ENCODE results near the gene DOK3.

DOK3 gene

DNA sequence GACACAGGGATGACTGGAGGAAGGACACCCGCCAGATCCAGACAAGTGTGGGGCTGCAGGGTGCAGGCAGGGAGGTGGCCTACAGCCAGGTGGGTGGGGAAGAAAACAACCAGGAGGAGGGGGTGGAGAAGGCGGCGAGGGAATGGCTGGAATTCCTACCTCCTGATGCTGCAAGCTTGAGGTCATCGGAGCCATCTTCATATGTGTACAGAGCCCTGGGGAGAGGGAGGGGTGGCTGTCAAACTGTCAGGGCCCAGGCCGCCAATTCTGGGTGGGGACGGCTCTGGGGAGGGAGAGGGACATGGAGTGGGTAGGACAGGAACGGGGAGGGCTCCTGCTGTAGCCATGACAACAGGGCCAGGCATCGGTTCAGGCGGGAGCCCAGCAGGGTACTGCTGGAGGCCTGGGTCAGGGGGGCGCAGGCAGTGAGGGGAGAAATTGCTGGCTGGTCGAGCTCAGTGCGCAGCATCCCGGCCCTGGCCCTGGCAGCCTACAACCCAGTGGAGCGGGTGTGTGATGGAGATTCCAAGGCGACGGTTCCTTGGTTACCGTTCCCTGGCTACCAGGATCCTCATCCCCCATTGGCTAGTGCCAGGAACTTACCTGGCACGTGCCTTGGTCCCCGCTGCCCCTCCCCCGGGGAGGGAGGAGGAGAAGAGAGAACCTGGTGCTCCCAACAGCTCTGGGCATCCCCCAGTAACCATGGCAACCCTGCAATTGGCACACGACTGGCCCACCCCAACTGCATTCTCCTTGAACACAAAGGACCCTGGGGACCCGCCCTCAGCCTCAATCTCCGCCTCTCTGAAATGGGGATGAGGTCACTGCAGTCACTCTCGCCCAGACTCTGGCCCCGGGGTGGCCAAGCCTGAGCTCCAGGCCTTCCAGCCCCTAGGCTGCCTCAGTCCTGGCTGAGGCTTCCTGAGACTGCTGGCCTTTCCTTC lies 40.7 kb downstream of the DOK3 start:
- DNase-seq (ENCODE audit: low read depth in 2 of 2), result no peak

DNA sequence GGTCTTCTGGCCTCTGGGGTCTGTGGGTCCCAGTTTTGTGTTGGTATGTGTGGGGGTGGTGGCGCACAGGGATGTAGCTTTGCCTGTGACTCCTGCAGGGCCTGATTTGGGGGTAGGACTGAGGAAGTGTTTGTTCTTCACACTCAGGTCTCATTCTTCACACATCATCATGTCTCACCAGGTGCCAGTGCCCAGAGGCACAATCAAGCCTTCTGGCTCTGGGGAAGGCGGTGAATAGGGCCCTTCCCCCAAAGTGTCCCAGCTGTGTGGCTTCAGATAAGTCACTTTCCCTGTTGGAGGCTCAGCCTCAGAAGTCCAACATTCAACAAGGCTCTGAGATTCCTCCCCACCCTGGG lies 41.3 kb downstream of the DOK3 start:
- DNase-seq (ENCODE audit: low read depth in 2 of 2), result no peak

DNA sequence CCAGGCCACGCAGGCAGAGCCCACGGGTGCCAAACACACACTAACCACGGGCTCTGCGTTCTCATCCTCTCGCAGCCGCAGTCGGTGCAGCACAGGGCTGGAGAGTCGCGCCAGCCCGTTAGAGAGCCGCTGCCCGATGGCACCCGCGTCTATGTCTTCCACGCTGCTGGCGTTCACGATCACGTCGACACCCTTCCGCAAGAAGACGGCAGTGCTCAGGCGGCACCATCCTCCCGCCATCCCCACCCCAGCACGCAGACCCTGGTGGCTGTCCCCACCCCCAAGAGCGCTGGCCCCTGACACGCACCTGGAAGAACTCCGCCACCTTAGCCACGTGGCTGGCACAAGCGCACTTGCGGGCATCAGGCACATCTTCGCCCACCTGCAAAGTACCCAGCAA lies 42.2 kb downstream of the DOK3 start:
- DNase-seq (ENCODE audit: low read depth in 2 of 2), result no peak

DNA sequence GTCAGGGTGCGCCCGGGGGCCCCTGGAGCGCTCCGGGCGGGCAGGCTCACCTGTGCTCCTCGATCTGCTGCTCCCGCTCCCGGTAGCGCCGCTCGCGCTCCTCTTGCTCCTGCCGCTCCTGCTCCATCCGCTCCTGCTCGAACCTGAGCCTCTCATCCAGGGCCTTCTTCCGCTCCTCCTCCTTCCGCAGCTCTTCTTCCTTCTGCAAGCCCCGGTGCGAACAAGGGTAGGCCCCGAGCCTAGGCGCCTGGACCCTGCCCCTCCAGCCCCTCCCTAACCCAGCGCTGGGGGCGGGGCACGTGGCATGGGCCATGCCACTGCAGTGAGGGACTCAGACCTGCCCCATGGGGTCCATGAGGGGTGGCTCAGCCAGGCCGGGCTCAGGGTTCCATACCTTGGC lies 42.8 kb downstream of the DOK3 start:
- no peak for DNase-seq (ENCODE audit: low read depth in 2 of 2)

GRCh38 chr5:177465044-177465443 lies 44.6 kb downstream of the DOK3 start:
- DNase-seq (ENCODE audit: low read depth in 2 of 2), result no peak

DNA sequence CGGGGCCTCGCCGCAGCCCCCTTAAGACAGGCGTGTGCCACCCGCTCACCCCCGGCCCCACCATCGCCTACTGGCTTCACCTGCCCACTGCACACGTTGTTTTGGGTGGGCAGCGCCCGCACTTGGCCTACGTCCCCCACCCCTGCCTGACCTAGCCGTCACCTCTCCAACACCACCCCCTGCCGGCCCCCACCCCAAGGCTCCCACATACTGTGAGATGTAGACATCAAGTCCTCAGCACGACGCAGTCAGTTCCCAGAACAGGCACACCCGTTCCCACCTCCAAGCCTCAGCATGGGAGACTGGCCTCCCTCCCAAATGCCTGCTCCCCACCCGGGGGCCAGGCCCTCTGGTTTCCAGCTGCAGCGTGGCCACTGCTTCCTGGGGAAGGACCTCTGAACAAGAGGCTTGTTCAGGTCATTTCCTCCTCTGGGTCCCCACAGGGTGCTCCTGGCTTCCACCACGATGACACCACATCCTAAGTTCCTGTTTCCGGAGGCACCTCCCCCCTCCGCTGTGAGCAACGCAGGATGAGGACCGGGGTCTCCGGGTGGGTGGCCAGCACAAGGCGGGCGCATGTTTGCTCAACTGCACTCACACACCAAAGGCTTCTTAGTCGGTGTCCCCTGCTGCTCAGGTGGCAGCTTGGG lies 47.5 kb downstream of the DOK3 start:
- no peak for DNase-seq (ENCODE audit: low read depth in 2 of 2)

GRCh38 chr5:177459819-177460628 lies 49.6 kb downstream of the DOK3 start:
- no peak for DNase-seq (ENCODE audit: low read depth in 2 of 2)

DNA sequence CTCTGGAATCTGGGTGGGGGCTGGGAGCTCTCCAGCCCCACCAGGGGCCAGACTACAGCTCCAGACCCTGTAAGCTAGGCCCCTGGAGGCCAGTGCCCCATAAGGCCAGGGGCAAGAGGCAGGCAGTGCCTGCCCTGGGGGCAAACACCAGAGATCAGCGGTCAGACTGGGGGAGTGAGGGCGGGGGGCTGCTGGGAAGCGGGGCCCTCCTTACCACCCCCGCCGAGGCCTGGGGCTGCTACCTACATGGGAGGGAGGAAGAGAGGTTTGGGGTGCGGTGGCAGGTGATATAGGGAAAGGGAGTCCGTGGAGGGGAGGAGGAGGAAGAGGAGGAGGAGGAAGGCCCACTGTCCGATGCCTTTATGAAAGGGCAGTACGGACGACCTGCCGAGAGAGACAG lies 50.3 kb downstream of the DOK3 start:
- no peak for DNase-seq (ENCODE audit: low read depth in 2 of 2)

DNA sequence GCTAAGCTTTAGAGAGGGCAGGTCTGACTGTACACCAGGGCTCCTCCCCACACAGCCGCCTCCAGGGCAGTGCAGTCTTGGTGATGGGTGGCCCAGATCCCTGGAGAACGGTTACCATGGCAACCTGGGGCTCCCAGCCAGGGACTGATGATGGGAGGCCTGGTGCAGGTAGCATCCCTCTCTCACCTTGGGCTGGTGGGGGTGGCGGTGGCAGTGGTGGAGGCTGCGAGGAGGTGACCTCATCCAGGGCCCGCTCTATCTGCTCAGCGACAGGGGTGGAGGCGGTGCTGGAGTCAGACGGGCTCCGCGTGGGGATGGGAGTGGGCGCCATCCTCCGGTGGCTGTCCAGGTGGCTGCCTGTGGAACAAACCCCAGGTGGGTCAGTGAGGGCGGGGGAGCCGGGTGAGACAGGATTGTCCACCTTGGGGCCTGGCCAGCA lies 50.7 kb downstream of the DOK3 start:
- DNase-seq (ENCODE audit: low read depth in 2 of 2), result no peak

DNA sequence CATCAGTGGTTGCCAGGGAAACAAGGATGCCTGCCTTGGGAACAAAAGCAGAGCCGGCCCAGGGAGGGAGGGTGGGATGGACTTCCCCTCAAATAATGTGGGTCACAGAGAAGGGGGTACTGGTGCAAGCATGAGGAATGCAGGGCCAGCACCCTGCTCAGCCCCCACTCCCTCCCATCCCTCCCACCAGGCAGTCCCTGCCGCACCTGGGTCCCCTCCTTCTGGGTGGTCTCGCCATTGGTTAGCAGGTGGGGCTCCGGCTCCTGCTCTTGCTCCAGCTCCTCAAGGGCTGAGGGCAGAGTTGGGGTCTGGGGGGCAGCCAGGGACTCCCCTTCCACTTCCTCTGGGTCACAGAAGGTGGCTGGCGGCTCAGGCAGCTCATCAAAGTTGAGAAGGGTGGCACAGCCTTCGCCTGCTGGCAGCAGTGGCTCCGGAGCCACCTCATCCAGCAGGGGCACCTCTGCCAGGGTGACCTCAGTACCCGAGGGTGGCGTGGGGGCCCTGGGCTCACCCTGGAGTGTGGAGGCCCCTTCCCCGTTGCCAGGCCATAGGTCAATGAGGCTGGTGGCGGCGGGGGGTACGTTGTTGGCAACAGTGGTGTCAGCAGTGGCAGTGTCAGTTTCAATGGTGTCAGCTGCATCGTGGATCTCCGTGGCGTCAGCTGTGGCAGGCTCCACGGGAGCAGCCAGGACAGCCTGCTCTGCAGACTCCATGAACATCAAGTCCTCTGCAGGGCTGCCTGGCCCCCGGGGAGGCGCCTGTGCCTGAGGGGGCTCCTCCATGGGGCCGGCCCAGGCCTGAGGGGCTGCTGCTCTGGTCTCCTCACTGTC lies 51.6 kb downstream of the DOK3 start:
- no peak for DNase-seq (ENCODE audit: low read depth in 2 of 2)

DNA sequence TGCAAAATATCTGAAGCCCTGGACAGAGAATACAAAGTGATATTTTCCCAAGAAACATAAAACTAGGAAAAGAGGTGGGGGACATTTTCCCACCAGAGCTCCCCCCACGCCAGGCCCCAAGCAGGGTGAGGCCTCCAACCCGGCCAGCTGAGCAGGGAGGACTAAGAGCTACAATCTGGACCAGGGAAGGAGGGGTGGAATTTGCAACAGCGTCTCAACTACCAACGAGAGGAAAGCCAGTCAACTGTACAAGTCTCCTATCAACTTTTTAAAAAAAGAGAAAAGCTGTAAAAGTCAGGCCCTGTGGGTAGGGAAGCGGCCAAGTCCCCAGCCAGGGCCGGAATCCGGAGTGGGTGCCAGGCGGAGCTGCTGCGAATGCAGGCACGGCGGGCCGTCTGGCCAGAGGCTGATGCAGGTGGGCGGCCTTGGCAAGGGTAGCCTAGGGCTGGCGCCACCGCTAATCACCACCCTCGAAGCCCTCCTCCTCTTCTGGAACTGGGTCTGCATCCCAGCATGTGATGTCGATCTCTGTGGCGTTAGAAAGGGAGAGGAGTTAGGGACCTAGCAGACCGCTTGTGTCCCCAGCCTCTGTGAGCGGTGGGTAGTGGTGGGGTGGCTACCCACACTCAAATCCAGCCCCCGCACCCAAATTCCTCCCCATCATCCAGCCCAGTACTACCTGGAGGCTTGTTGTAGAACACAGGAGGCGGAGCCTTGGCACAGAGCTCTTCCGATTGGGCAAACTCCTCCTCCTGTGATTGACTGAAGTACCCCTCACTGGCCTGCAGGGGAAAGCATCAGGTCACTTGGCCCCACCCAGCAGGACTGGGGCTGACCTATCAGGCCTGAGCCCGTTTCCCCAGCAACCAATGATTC lies 52.4 kb downstream of the DOK3 start:
- peak in 1 of 2 experiments; percentile 37 for DNase-seq (ENCODE audit: low read depth in 2 of 2)

DNA sequence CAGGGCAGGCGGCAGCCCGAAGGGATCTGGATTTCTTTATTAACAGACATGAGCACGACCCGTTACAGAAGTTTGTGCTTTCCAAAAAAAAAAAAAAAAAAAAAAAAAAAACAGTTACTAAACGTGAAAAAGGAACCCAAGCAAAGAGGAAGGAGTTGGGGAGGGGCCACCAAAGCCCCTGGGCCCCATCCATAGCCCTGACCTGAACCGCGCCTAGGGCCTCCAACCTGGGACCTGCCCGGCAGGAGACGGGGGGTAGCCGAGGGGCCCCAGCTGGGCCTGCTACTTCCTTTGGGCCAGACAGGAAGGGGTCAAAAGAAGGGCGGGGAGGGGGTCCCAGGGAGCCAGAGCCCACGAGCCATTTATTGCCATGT lies 53.0 kb downstream of the DOK3 start:
- no peak for DNase-seq (ENCODE audit: low read depth in 2 of 2)

GRCh38 chr5:177455661-177456590 lies 53.7 kb downstream of the DOK3 start:
- peak; percentile 92 to 98 for DNase-seq (ENCODE audit: low read depth in 2 of 2)

DNA sequence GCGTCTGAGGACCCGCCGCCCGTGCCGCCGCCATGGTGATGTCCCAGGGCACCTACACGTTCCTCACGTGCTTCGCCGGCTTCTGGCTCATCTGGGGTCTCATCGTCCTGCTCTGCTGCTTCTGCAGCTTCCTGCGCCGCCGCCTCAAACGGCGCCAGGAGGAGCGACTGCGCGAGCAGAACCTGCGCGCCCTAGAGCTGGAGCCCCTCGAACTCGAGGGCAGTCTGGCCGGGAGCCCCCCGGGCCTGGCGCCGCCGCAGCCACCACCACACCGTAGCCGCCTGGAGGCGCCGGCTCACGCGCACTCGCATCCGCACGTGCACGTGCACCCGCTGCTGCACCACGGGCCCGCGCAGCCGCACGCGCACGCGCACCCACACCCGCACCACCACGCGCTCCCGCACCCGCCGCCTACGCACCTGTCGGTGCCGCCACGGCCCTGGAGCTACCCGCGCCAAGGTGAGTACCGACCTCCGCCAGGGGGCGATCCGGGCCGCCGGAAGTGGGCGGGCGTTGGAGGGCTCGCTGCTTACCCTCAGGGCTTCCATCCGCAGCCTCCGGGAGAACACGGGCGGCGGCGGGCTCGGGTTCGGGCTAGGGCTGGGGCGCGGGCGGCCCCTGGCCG lies 54.5 kb downstream of the DOK3 start:
- DNase-seq (ENCODE audit: low read depth in 2 of 2), result peak; percentile 80 to 93

GRCh38 chr5:177454397-177455035 lies 55.1 kb downstream of the DOK3 start:
- peak; percentile 84 to 92 for DNase-seq (ENCODE audit: low read depth in 2 of 2)

DNA sequence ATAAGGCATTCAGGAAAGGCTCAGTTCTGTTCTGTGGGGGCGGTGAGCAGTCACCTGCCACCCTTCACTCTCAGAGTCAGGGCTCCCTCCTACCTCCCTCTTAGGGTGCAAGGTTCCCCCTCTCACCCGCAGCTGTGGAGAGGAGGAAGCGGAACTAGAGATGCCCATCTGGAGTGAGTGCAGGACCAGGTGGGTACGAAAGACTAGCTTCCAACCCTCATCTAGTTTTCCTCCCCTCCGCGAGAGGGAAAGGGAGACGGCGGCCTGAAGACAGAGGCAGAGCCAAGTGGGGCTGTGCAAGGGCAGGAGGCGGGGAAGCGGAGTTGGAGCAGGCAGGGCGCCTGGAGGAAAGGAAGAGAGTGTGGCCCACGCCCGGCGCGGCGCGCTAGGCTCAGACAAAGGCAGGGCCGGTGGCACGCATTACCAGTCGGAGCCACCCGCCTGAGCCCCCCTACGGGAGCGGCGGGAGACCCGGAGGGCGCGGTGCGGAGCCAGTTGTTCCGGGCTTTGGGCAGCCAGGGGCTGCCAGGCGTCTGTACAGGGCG lies 55.7 kb downstream of the DOK3 start:
- DNase-seq (ENCODE audit: low read depth in 2 of 2), result no peak

- DNase-seq (ENCODE audit: low read depth in 2 of 2), result no peak
Observed at GRCh38 chr5:177452688-177453638, 56.7 kb downstream of the DOK3 start.
